ENCODE data around the gene ABHD5. TPM values are rescaled to one million over a fixed set of nuclear protein-coding genes. Genes with fewer than 3 reads are reported as not detected.

ABHD5 gene
- total RNA-seq, 4 donors from 2014 or later, result 2.8 to 21.3 (median 12.2) TPM

DNA sequence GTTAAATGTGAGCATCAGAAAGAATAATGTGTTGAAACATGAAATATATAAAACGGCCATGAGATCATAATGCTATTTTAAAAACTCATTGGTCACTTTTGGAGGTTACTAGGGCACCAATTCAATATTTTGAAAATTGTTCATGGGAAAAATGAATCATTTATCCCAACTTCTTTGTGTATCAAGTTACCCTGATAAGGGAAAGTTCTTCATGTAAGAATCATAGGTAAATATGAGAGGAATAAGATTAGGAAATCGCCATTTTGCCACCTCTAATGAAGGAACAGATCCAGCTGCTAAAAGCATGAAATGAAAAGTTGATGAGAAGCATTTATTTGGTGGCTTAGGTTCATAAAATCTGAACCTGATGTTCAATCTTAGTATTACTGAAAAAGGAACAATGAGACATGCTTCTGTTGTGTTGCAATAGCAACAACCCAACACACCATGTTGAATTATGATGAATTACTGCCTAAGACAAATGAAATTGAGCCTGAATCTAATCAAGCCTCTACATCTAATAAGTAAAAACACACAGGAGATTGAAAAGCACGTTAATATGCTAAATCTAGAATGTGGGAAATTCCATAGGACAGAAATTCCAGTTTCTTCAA is 32.5 kb downstream of the ABHD5 start:
- intact Hi-C loops (cut with DNase I; ENCODE audit: low total_unique reads), result no loop called here

DNA sequence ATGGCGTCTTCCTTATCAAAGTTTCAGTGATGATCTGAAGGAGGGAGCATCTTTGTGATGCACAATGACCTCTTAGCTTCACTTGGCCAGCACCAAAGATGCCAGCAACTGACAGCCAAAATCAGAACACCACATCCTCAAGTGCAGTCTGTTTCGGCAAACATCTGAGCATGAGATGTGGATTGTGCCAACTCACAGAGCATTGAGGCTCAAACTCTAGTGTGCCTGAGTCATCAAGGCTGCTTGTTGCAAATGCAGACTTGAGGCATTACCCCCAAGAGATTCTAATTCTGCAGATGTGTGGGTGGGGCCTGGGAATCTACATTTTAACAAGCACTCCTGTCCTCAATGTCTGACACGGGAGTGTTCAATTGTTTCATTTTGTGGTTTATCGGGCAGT is 35.8 kb downstream of the ABHD5 start:
- H3K4me1 ChIP-seq, result no peaks in the 10 kb centered on the region
- H3K36me3 ChIP-seq, result no peaks in the 10 kb centered on the region
- no peaks in the 10 kb centered on the region for H3K9me3 ChIP-seq
- no peaks in the 10 kb centered on the region for H3K27me3 ChIP-seq
- no peak for DNase-seq
- H3K4me3 ChIP-seq, result no peak overlapping the region
- intact Hi-C loops (cut with DNase I; ENCODE audit: low total_unique reads), result no loop called here
- TF ChIP-seq POLR2A (IDR thresholded peaks at IDR 0.05), result no peak
- TF ChIP-seq, protein P1, sequence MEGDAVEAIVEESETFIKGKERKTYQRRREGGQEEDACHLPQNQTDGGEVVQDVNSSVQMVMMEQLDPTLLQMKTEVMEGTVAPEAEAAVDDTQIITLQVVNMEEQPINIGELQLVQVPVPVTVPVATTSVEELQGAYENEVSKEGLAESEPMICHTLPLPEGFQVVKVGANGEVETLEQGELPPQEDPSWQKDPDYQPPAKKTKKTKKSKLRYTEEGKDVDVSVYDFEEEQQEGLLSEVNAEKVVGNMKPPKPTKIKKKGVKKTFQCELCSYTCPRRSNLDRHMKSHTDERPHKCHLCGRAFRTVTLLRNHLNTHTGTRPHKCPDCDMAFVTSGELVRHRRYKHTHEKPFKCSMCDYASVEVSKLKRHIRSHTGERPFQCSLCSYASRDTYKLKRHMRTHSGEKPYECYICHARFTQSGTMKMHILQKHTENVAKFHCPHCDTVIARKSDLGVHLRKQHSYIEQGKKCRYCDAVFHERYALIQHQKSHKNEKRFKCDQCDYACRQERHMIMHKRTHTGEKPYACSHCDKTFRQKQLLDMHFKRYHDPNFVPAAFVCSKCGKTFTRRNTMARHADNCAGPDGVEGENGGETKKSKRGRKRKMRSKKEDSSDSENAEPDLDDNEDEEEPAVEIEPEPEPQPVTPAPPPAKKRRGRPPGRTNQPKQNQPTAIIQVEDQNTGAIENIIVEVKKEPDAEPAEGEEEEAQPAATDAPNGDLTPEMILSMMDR (IDR thresholded peaks at IDR 0.05), result no peak
- H3K27ac ChIP-seq, result no peak overlapping the region

More for the DNA sequence above, 32.5 kb downstream of the ABHD5 start:
- H3K4me3 ChIP-seq, result no peak overlapping the region
- H3K27ac ChIP-seq, result no peak overlapping the region
- H3K36me3 ChIP-seq, result no peaks in the 10 kb centered on the region
- no peak for DNase-seq
- no peaks in the 10 kb centered on the region for H3K9me3 ChIP-seq
- H3K4me1 ChIP-seq, result no peaks in the 10 kb centered on the region
- no peaks in the 10 kb centered on the region for H3K27me3 ChIP-seq
- TF ChIP-seq, protein P1 (IDR thresholded peaks at IDR 0.05), result no peak
- TF ChIP-seq POLR2A (IDR thresholded peaks at IDR 0.05), result no peak

DNA sequence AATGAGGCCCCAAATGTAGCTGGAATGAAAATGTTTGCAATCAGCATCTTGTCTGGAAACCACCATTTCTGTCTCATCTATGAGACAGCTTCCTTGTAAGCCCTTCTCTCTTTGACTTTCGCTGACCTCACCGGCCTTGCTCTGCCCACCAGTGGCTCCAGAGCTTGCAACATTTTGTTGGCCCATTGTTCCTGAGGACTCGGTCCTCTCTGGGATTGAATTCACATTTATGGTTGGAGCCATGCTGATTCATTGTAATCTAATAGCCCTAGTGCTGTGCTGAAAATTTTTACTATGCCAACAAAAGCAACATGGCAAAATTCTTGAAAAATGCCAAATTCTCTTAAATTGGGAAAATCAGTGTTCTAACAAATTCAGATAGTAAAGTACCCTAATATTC is 37.2 kb downstream of the ABHD5 start:
- H3K27ac ChIP-seq, result no peak overlapping the region
- H3K9me3 ChIP-seq, result no peaks in the 10 kb centered on the region
- H3K27me3 ChIP-seq, result no peaks in the 10 kb centered on the region
- no peaks in the 10 kb centered on the region for H3K36me3 ChIP-seq
- TF ChIP-seq, protein P1 (IDR thresholded peaks at IDR 0.05), result no peak
- TF ChIP-seq POLR2A (IDR thresholded peaks at IDR 0.05), result no peak
- no peak overlapping the region for H3K4me3 ChIP-seq
- intact Hi-C loops (cut with DNase I; ENCODE audit: low total_unique reads), result no loop called here
- DNase-seq, result no peak
- H3K4me1 ChIP-seq, result no peaks in the 10 kb centered on the region

DNA sequence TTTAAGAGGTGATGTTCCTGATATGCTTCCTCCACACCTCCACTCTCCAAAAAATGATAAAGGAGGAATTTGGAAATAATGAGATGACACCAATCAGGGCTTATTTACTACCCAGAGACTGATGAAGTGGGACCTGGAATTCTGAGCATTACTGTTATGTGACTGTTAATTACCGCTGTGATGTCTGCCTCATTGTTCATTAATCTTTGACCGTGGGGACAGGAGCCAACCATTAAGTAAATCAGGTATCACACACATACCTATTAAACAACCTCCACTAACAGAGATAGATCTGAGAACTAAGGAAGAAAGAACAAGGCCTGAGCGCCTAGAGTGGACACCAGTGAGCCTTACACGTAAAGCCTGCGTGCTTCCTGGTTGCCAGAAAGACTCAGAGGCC is 37.7 kb downstream of the ABHD5 start:
- H3K4me3 ChIP-seq, result no peak overlapping the region
- H3K27me3 ChIP-seq, result no peaks in the 10 kb centered on the region
- TF ChIP-seq, protein P1 (IDR thresholded peaks at IDR 0.05), result no peak
- TF ChIP-seq POLR2A (IDR thresholded peaks at IDR 0.05), result no peak
- no peaks in the 10 kb centered on the region for H3K36me3 ChIP-seq
- no peak for DNase-seq
- intact Hi-C loops (cut with DNase I; ENCODE audit: low total_unique reads), result no loop called here
- no peaks in the 10 kb centered on the region for H3K4me1 ChIP-seq
- no peaks in the 10 kb centered on the region for H3K9me3 ChIP-seq
- no peak overlapping the region for H3K27ac ChIP-seq

DNA sequence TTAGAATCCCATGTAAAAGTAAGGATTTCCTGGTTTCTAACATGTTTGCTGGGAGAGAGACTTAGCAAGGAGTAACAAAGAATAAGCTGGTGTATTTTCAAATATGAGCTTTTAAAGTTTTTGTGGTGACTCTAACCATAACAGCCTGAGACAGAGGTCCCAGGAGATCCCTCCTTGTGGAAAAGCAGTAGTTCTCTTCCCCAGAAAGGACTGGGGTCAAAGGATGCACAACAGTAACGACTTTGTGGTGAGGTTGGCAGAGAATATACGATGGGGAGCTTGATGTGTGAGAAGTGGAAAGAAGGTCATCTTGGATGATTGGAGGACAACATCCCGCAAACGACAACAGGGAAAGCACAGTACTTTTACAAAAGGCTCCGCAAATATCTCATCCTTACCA is 38.2 kb downstream of the ABHD5 start:
- no peak for DNase-seq
- Histone ChIP-seq H3K27ac (no peak overlapping the region), H3K9me3 (no peaks in the 10 kb centered on the region), H3K27me3 (no peaks in the 10 kb centered on the region), H3K4me1 (no peaks in the 10 kb centered on the region), H3K36me3 (no peaks in the 10 kb centered on the region), H3K4me3 (no peak overlapping the region)
- intact Hi-C loops (cut with DNase I; ENCODE audit: low total_unique reads), result no loop called here
- no peak for TF ChIP-seq POLR2A (IDR thresholded peaks at IDR 0.05)
- TF ChIP-seq, protein P1 (IDR thresholded peaks at IDR 0.05), result no peak

Data from uterus (tissue), 4 donors.